ENCODE results near the gene DDOST.

The DDOST gene

GRCh38 chr1:20661207-20662109 is at the start of gene DDOST:
DDOST (minus strand) TSS chr1:20661369; CDS start chr1:20661350, 19 bp downstream.
- no peaks in the 10 kb centered on the region for H3K27me3 ChIP-seq (ENCODE audit: insufficient read depth, low read length)
- peaks cover 21% of the 10 kb centered on the region for H3K4me1 ChIP-seq (ENCODE audit: insufficient read depth, low read length)
- no peaks in the 10 kb centered on the region for H3K9me3 ChIP-seq (ENCODE audit: low read length)
- H3K4me3 ChIP-seq (ENCODE audit: low read length): peak within 1 kb of the TSS; percentile 87
- peak within 1 kb of the TSS; percentile 4 for H2AFZ ChIP-seq (ENCODE audit: low read depth, low read length)
- peaks cover 30% of the 10 kb centered on the region for H3K36me3 ChIP-seq (ENCODE audit: insufficient read depth, low read length)

- Histone ChIP-seq H3K4me3 (ENCODE audit: low read length) (no peak overlapping the region), H3K36me3 (ENCODE audit: insufficient read depth, low read length) (no peaks in the 10 kb centered on the region), H3K4me1 (ENCODE audit: insufficient read depth, low read length) (peaks cover 26% of the 10 kb centered on the region), H3K27me3 (ENCODE audit: insufficient read depth, low read length) (no peaks in the 10 kb centered on the region), H2AFZ (ENCODE audit: low read depth, low read length) (no peak overlapping the region), H3K9me3 (ENCODE audit: low read length) (no peaks in the 10 kb centered on the region)
Measured at GRCh38 chr1:20710469-20711284, 49.5 kb upstream of the DDOST start.

- Histone ChIP-seq H3K4me3 (ENCODE audit: low read length) (no peak overlapping the region), H3K27me3 (ENCODE audit: insufficient read depth, low read length) (no peaks in the 10 kb centered on the region), H2AFZ (ENCODE audit: low read depth, low read length) (no peak overlapping the region), H3K36me3 (ENCODE audit: insufficient read depth, low read length) (no peaks in the 10 kb centered on the region), H3K4me1 (ENCODE audit: insufficient read depth, low read length) (peaks cover 34% of the 10 kb centered on the region), H3K9me3 (ENCODE audit: low read length) (no peaks in the 10 kb centered on the region)
Measured at GRCh38 chr1:20709868-20710267, 48.7 kb upstream of the DDOST start.

- H3K4me1 ChIP-seq (ENCODE audit: insufficient read depth, low read length): peaks cover 34% of the 10 kb centered on the region
- H3K36me3 ChIP-seq (ENCODE audit: insufficient read depth, low read length): no peaks in the 10 kb centered on the region
- H3K27me3 ChIP-seq (ENCODE audit: insufficient read depth, low read length): no peaks in the 10 kb centered on the region
- no peaks in the 10 kb centered on the region for H3K9me3 ChIP-seq (ENCODE audit: low read length)
- H2AFZ ChIP-seq (ENCODE audit: low read depth, low read length): no peak overlapping the region
- H3K4me3 ChIP-seq (ENCODE audit: low read length): no peak overlapping the region
Measured at GRCh38 chr1:20708891-20709290, 47.7 kb upstream of the DDOST start.

- H3K4me1 ChIP-seq (ENCODE audit: insufficient read depth, low read length): peaks cover 34% of the 10 kb centered on the region
- H3K36me3 ChIP-seq (ENCODE audit: insufficient read depth, low read length): no peaks in the 10 kb centered on the region
Measured at GRCh38 chr1:20708057-20708456, 46.9 kb upstream of the DDOST start.

GRCh38 chr1:20706841-20707240 is 45.7 kb upstream of the DDOST start:
- no peak overlapping the region for H3K4me3 ChIP-seq (ENCODE audit: low read length)
- H2AFZ ChIP-seq (ENCODE audit: low read depth, low read length): no peak overlapping the region
- H3K36me3 ChIP-seq (ENCODE audit: insufficient read depth, low read length): no peaks in the 10 kb centered on the region
- peaks cover 29% of the 10 kb centered on the region for H3K4me1 ChIP-seq (ENCODE audit: insufficient read depth, low read length)
- H3K9me3 ChIP-seq (ENCODE audit: low read length): no peaks in the 10 kb centered on the region
- no peaks in the 10 kb centered on the region for H3K27me3 ChIP-seq (ENCODE audit: insufficient read depth, low read length)

More at GRCh38 chr1:20708057-20708456, 46.9 kb upstream of the DDOST start:
- no peaks in the 10 kb centered on the region for H3K27me3 ChIP-seq (ENCODE audit: insufficient read depth, low read length)
- H2AFZ ChIP-seq (ENCODE audit: low read depth, low read length): no peak overlapping the region
- H3K9me3 ChIP-seq (ENCODE audit: low read length): no peaks in the 10 kb centered on the region
- no peak overlapping the region for H3K4me3 ChIP-seq (ENCODE audit: low read length)

GRCh38 chr1:20705203-20705755 is 44.1 kb upstream of the DDOST start:
- Histone ChIP-seq H3K36me3 (ENCODE audit: insufficient read depth, low read length) (no peaks in the 10 kb centered on the region), H3K4me1 (ENCODE audit: insufficient read depth, low read length) (peaks cover 13% of the 10 kb centered on the region), H3K9me3 (ENCODE audit: low read length) (no peaks in the 10 kb centered on the region), H2AFZ (ENCODE audit: low read depth, low read length) (no peak overlapping the region), H3K27me3 (ENCODE audit: insufficient read depth, low read length) (no peaks in the 10 kb centered on the region), H3K4me3 (ENCODE audit: low read length) (no peak overlapping the region)

GRCh38 chr1:20704390-20705202 is 43.4 kb upstream of the DDOST start:
- Histone ChIP-seq H3K9me3 (ENCODE audit: low read length) (no peaks in the 10 kb centered on the region), H3K27me3 (ENCODE audit: insufficient read depth, low read length) (no peaks in the 10 kb centered on the region), H3K4me3 (ENCODE audit: low read length) (no peak overlapping the region), H3K4me1 (ENCODE audit: insufficient read depth, low read length) (peaks cover 9% of the 10 kb centered on the region), H3K36me3 (ENCODE audit: insufficient read depth, low read length) (no peaks in the 10 kb centered on the region), H2AFZ (ENCODE audit: low read depth, low read length) (no peak overlapping the region)

- Histone ChIP-seq H3K9me3 (ENCODE audit: low read length) (no peaks in the 10 kb centered on the region), H2AFZ (ENCODE audit: low read depth, low read length) (no peak overlapping the region)
Measured at GRCh38 chr1:20703124-20703756, 42.1 kb upstream of the DDOST start.

GRCh38 chr1:20702416-20702815 is 41.2 kb upstream of the DDOST start:
- Histone ChIP-seq H2AFZ (ENCODE audit: low read depth, low read length) (no peak overlapping the region), H3K27me3 (ENCODE audit: insufficient read depth, low read length) (no peaks in the 10 kb centered on the region), H3K4me3 (ENCODE audit: low read length) (no peak overlapping the region), H3K9me3 (ENCODE audit: low read length) (no peaks in the 10 kb centered on the region), H3K36me3 (ENCODE audit: insufficient read depth, low read length) (no peaks in the 10 kb centered on the region), H3K4me1 (ENCODE audit: insufficient read depth, low read length) (peaks cover 14% of the 10 kb centered on the region)

More at GRCh38 chr1:20703124-20703756, 42.1 kb upstream of the DDOST start:
- peaks cover 9% of the 10 kb centered on the region for H3K4me1 ChIP-seq (ENCODE audit: insufficient read depth, low read length)
- H3K27me3 ChIP-seq (ENCODE audit: insufficient read depth, low read length): no peaks in the 10 kb centered on the region
- H3K4me3 ChIP-seq (ENCODE audit: low read length): no peak overlapping the region
- no peaks in the 10 kb centered on the region for H3K36me3 ChIP-seq (ENCODE audit: insufficient read depth, low read length)

GRCh38 chr1:20701847-20702246 is 40.7 kb upstream of the DDOST start:
- Histone ChIP-seq H3K36me3 (ENCODE audit: insufficient read depth, low read length) (no peaks in the 10 kb centered on the region), H3K9me3 (ENCODE audit: low read length) (no peaks in the 10 kb centered on the region), H3K4me1 (ENCODE audit: insufficient read depth, low read length) (peaks cover 17% of the 10 kb centered on the region), H3K4me3 (ENCODE audit: low read length) (no peak overlapping the region), H2AFZ (ENCODE audit: low read depth, low read length) (no peak overlapping the region), H3K27me3 (ENCODE audit: insufficient read depth, low read length) (no peaks in the 10 kb centered on the region)

GRCh38 chr1:20701446-20701845 is 40.3 kb upstream of the DDOST start:
- H3K4me3 ChIP-seq (ENCODE audit: low read length): no peak overlapping the region
- no peaks in the 10 kb centered on the region for H3K9me3 ChIP-seq (ENCODE audit: low read length)
- peaks cover 17% of the 10 kb centered on the region for H3K4me1 ChIP-seq (ENCODE audit: insufficient read depth, low read length)
- H2AFZ ChIP-seq (ENCODE audit: low read depth, low read length): no peak overlapping the region
- H3K36me3 ChIP-seq (ENCODE audit: insufficient read depth, low read length): no peaks in the 10 kb centered on the region
- no peaks in the 10 kb centered on the region for H3K27me3 ChIP-seq (ENCODE audit: insufficient read depth, low read length)
